ENCODE measurements around the gene NOL4L.

The NOL4L gene

DNA sequence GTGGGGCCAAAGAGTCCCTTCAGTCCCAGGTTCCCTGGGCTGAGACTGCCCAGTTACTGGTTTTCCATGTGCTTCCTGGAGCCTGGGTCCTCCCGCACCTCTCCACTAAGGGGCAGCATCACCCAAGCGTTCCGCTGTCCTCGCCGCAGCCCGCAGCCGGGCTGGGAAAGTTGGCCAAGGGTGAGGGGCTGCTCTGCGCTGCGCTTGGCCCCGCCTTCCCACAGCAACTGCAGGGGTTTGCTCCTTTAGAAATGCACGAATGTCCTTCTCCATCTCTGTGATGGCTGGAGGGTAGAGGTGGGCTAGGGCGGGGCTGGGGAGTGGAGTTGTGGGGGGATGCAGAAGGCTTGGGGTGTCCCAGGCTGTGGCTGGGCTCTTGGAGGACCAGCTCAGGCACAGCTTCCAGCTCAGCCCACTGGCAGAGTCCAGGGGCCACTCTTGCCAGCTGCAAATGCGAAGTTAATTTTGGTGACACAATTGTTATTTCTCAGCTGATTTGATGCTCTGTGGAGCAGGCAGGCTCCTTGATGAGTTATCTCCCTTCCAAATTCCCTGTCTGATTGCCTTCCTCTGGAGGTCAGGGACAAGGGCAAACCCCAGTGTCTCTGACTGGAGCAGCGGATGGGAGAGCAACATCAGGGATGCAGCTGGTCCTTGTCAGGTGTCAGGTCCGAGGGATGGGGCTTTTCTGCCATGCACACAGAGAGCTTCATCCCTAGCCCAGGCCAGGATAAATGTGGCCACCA, 63.2 kb downstream of the NOL4L start:
- no peak overlapping the region for H3K27ac ChIP-seq

DNA sequence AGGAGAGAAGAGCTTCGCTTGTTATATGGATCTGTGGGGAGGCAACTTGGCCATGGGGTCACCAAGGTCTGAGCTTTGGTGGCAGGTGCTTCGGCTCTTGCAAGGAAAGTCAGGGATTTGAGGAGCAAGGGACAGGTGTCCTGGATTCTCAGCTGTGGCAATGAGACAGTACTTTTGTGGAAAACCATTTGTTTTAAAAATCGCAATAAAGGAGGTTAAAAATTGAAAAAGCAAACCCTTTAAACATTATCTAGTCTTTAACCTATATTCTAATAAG, 64.3 kb downstream of the NOL4L start:
- TF ChIP-seq ZFX (IDR thresholded peaks at IDR 0.05): no peak
- TF ChIP-seq, protein P1, sequence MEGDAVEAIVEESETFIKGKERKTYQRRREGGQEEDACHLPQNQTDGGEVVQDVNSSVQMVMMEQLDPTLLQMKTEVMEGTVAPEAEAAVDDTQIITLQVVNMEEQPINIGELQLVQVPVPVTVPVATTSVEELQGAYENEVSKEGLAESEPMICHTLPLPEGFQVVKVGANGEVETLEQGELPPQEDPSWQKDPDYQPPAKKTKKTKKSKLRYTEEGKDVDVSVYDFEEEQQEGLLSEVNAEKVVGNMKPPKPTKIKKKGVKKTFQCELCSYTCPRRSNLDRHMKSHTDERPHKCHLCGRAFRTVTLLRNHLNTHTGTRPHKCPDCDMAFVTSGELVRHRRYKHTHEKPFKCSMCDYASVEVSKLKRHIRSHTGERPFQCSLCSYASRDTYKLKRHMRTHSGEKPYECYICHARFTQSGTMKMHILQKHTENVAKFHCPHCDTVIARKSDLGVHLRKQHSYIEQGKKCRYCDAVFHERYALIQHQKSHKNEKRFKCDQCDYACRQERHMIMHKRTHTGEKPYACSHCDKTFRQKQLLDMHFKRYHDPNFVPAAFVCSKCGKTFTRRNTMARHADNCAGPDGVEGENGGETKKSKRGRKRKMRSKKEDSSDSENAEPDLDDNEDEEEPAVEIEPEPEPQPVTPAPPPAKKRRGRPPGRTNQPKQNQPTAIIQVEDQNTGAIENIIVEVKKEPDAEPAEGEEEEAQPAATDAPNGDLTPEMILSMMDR (conservative IDR thresholded peaks at IDR 0.05): no peak
- H3K27ac ChIP-seq: no peak overlapping the region

More for the DNA sequence above, 63.2 kb downstream of the NOL4L start:
- TF ChIP-seq, protein P1 (conservative IDR thresholded peaks at IDR 0.05): peak; percentile 90
- no peak for TF ChIP-seq ZFX (IDR thresholded peaks at IDR 0.05)

DNA sequence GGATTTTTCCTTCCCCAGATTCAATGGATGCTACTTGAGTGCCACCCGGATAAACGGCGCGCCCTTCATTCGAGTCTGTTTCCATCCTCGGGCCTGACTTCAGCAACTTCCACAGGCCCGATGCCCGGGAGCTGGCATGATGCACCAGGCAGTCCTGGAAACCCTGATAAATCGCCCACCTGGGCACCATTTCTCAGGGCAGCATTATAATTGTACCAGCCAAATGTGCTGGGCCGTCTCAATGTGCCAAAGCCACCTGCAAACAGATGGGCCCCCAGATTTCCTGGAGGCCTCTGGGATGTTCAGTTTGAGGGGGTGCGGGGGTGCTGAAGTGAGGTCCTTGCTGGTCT, 65.8 kb downstream of the NOL4L start:
- TF ChIP-seq ZFX (IDR thresholded peaks at IDR 0.05): no peak
- TF ChIP-seq, protein P1 (conservative IDR thresholded peaks at IDR 0.05): no peak
- no peak overlapping the region for H3K27ac ChIP-seq

DNA sequence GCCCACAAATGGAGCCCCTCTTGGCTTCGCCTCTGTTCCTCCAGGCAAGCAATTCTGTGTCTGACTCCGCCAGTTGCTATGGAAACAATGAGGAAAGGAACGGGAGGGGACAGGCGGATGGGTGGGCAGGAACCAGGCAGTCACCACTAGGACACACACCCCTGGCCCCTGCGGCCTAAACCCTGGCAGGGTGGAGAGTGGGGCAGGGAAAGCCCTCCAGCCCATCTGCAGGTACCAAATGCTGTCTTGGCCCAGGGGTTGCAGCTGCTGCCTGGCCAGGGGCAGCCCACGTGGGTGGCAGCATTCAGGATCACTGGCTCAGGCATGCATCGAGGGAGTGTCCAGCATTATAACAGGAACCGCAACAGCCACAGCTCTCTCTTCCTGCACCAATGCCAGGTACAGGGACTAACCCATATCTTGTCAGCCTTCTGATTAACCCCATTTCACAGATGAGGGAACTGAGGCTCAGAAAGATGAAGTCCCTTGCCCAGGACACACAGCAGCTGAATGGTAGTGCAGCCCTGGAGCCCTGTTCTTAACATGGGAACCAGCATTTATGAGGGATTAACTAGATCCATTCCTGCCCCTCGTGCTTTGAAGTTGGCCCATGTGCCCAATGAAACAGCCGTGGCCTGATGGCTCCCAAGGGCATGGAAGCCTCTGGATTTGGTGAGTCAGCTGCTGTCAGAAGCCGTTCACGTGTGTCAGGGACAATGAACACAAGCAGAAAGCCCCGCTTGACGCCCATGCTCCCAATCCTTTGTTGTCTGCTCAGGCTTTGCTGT, 66.3 kb downstream of the NOL4L start:
- H3K27ac ChIP-seq: no peak overlapping the region
- TF ChIP-seq ZFX (IDR thresholded peaks at IDR 0.05): no peak
- TF ChIP-seq, protein P1 (conservative IDR thresholded peaks at IDR 0.05): no peak

DNA sequence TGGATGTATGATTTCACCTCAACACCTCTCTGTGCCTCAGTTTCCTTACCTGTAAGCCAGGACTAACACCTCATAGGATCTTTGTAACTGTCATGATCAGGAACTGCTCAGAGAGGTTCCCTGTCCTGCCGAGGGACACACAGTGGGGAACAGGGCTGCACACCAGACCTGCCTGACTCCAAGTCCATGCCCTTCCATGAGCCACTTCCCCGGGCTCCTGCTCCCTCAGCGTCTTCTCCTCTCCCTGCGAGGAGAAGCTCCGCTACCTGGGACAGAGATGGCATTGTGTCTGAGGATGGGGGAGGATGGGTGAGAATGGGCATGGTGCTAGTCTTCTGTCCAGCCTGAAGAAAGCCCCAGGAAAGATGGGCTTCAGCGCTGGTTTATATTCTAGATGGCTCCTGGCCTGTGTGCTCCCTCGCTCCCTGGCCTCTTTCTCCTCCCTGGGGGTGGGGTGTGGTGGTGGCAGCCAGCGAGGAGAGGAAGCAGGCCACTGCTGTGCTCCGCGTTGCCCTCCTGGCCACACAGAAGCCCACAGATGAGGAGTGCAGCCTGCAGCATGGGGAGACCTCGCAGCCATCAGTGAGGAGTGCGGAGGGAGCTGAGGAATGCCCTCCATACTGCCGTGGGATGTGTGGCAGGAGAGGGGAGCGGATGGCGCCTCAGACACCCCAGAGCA, 67.1 kb downstream of the NOL4L start:
- no peak overlapping the region for H3K27ac ChIP-seq
- TF ChIP-seq, protein P1 (conservative IDR thresholded peaks at IDR 0.05): no peak
- TF ChIP-seq ZFX (IDR thresholded peaks at IDR 0.05): no peak

DNA sequence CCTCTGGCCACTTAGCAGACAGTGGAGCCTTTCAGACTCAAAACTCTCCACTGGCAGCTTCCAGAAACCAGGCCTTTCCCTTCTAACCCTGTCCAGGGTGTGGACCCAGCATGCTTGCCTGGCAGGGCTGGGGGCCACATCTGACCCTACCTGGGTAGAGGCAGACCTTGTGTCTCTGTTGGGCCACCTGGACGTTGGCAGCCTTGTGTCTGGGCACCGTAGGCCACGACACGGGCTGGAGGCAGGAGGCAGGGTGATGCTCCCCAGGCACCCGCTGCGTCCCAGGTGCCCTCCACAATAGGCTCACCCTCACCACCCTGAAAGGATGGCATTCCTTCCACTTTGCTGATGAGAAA, 67.6 kb downstream of the NOL4L start:
- no peak overlapping the region for H3K27ac ChIP-seq
- no peak for TF ChIP-seq ZFX (IDR thresholded peaks at IDR 0.05)
- TF ChIP-seq, protein P1 (conservative IDR thresholded peaks at IDR 0.05): no peak

Data from C4-2B (cell line).